GM04504 (cell line): ENCODE results near the gene FAM50B.

ENCODE experiments used
- DNase-seq: peaks from one replicate; pipeline ENCODE4 v3.0.0-alpha.2; 2012; ENCODE audit warnings: low read depth

Gene FAM50B, protein sequence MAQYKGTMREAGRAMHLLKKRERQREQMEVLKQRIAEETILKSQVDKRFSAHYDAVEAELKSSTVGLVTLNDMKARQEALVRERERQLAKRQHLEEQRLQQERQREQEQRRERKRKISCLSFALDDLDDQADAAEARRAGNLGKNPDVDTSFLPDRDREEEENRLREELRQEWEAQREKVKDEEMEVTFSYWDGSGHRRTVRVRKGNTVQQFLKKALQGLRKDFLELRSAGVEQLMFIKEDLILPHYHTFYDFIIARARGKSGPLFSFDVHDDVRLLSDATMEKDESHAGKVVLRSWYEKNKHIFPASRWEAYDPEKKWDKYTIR

DNA sequence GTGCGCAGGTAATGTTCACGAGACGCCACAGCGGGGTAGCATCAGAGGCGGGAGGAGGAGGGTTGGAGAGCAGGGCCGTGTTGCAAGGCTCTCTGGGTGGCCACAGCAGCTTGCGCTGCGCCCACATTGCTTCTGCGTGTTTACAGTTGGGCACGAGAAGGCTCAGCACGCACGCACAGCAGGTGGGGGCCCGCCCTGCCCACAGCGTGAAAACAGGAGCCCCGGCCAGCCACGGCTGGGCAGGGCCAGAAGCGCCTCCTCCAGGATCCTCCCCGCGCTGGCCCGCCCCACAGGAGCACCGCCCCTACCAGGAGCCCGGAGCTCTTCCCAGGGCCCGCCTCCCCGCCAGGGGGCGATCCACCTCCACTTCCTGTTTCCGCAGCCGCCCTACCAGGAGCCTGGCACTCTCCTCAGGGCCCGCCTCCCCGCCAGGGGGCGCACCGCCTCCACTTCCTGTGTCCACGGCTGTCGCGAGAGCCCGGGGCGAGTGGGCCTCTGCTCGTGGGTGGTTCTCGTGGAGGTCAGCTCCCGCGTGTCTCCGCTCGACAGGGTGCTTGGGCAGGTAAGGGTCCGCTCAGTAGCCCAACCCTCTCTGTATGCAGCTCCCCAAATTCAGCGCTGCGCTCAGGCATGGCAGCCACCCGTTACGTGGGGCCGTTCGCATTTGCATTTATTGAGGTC lies at the start of gene FAM50B:
Gene FAM50B, plus strand, starts transcription at position 449 of the 681 bp plus-strand sequence. CDS start 439 bp downstream, outside the sequence.
- peak; percentile 72 for DNase-seq

DNA sequence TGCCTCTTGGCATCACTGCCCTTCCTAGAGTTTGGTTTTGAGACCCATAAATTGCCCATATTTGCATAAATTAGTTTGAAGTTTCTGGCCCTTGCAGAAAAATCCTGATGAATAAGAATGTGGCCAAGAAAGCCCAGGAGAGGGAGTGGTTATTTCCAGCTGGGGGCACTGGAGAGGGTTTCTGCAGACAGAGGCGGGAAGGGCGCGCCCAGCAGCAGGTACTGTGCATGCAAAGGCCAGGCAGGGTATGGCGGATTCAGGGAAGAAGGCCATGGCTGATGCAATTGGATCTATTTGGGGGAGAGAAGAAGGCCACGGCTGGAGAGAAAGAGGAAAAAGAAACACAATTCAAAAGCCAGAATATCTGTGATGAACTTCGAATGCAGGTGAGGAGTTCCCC lies 49.5 kb upstream of the FAM50B start:
- no peak for DNase-seq

DNA sequence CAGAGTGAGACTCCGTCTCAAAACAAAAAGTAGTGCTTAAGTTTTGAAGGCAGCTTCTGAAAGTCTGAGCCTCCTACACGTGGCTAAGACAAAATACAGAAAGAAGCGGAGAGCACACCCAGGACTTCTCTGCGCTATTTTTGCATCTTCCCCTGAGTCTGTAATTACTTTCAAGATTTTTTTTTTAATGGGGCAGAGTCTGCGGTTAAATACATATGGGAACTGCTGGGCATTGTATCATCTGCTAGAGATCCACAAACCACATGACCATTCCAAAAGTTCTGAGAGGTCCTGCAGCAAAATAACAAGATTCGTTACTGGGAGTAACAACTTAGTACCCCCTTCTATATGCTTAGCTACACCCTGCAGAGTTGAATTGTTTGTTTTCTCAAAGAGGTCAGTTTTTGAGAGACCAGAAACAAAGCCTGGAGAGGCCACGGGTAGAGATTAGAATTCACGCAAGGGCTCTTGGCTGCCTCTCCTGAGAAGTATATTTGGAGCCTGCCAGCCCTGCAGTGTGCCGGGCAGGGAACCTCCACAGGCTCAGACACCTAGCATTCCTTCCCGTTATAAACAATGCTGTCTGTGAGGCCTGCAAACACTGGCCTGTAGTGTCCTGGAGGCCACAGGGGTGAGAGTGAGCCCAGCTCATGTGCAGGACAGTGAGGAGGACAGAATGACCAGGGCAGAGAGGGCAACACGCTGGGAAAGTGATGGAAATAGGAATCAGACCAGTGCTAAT lies 48.2 kb upstream of the FAM50B start:
- DNase-seq, result no peak

DNA sequence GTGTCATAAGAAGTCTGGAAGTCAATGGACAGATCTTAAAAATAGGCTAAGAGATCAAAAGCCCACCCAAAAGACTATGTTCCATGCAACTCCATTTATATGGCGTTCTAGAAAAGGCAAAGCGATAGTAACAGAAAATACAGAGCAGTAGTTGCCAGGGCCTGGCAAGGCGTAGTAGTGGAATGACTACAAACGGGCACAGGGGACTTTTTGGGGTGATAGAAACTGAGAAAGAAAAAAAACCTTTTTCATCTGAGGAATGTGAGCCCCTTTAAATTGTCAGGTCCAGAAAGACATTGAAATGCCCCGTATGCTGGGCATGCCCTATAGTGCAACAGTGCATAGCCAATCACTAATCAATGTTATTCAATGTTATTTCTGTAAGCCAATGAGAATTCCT lies 47.2 kb upstream of the FAM50B start:
- DNase-seq, result no peak

DNA sequence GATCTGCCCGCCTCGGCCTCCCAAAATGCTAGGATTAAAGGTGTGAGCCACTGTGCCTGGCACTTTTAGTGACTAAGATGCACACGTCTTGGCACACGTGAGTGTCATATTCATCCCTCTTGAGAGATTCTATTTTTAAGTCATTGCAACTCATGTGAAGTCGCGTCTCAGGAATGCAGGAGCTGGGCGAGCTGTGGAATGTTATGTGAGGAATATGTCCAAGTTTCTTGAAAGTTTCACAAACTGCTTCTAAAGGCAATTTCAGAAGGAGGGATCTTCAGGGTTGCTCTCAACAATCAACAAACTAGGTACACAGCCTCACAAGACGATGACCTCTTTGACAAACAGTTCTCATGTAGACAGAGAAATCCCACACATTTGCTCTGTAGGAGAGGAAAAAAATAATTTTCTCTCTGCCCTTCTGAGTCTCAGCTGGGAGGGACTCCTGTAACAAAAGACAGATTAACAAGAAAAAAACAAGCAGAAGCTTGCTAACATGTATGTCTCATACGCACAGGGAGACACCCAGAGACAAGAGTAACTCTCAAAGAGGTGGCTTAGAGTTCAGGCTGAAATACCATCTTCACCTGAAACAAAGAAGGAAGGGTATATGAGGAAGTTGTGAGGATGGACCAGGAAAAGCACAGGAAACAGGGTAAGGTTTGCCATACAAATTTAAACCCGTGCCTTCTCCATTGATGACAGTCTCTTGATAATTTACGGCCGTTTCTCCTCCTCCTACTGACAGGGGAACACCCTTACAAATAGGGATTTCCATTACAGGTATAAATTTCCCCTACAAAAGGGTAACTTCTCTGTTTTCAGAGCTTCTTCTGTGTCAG lies 45.3 kb upstream of the FAM50B start:
- DNase-seq, result peak; percentile 92

DNA sequence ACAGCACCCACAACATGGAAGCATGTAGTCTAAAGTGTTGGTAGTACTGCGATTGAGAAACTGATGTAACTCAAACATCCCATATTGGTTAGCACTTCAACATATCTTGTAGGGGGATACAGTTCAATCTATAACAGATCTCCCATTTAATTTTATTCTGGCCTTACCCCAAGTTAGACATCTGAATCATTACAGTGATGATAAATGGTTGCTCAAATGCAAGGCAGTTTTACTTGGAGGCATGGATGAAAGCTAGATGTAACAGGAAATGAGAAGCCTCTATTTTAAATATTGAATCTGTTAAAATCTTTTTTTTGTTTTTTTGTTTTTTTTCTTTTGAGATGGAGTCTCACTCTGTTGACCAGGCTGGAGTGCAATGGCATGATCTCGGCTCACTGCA lies 44.2 kb upstream of the FAM50B start:
- DNase-seq, result no peak

DNA sequence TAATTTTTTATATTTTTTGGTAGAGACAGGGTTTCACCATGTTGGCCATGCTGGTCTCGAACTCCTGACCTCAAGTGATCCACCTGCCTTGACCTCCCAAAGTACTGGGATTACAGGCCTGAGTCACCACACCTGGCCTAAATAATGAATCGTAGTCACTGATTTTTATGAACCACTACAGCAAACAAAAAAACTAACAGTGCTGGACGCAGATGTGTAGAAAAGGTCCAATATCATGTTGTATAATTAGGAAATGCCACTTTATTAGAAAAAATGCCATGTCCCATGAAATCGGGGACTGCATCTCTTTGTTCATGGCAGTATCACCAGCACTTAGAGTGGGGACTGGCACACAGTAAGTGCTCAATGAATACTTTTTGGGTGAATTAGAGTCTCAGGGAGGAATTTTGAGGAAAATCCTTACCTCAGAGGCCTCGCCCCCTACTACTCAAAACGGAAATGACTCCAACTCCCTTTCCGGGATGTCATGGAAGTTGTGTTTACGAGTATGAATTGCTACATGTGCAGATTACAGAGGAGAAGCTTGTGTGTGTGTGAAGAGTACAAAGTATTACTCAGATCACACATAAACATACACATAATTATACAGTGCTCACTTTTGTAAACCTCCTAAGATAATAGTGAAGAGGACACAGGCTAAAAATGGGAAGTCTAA lies 43.6 kb upstream of the FAM50B start:
- DNase-seq, result no peak

DNA sequence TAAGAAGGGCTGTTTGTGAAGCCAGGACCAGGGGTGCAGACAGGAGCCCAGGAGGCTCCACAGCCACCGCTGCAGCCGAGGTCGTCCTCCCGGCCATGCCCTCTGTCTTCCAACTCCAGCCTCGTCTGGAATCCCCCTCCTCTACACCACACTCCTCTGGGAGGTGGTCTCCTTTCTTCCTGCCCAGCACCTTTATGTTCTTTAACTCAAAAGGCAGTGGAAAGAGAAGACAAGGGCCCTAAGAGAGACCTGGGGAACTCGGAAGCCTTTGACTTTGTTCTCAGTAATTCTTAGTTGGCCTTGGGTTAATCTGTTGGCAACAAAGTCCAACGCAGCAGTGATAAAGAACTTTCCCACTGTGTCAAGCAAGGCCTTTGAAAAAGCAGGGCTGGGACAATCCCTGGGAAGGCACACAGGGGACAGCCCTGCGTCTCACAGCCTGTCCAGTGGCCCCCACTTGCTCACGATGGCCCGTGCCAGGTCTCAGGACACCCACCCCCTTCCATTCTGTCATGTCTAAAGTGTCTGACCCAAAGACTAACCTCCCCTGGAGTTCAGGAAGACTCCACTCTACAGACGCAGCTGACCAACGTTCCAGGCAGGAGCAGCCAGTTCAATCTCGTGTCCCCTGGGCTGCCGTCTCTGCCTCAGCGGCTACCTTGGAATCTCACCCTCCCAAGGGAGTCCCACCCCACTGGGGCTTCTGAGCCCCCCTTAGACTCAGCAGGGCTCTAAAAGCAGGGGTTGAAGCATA lies 42.8 kb upstream of the FAM50B start:
- DNase-seq, result no peak

DNA sequence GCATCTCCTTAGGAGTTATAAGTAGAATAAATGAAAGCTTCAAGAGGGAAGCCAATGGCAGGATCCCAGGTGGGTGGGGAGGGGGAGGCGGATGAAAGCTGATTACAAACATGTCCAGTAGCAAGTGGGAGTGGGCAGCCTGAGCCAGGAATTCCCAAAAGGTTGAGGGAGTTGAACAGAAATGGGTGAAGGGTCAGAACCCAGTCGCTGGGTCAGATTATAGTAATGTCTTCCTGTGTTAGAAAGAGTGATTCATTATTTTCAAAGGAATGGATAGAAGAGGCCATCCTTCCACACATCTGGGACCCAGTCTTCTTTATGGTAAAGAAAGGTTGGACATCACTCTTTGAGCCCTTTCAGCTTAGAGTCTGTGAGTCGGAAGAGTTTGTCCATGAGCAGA lies 41.0 kb upstream of the FAM50B start:
- DNase-seq, result no peak

DNA sequence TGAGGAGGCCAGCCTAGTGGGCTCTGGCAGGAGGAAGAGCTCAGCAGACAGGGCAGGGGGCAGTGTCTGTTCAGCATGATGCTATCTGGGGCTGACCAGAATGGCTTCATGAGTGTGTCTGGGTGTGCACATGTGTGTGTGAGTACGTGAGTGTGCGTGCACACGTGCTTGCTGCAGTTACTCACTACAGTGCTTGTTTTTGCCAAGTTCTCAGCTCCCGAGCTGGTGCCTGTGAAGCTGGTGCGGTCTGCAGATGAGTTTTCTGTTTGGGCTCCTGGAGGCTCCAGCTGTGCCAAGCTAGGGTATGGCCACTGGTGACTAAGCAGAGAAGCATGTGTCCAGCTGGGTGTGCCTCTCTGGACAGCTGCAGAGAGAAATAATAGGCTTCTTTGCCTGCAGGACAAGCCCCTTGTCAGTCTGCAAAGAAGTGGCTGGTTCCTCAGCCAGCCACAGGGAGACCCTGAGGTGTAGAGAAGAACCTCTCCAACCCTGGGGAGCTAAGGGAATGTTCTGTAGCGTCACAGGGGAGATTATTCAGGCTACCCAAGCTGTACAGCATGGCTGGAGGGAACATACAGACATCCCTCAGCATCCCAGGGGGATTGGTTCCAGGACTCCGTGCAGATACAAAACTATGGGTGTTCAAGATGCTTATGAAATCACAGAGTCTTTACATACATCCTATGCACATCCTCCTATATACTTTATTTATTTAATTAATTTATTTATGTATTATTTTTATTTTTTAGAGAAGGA lies 40.2 kb upstream of the FAM50B start:
- peak; percentile 86 for DNase-seq

DNA sequence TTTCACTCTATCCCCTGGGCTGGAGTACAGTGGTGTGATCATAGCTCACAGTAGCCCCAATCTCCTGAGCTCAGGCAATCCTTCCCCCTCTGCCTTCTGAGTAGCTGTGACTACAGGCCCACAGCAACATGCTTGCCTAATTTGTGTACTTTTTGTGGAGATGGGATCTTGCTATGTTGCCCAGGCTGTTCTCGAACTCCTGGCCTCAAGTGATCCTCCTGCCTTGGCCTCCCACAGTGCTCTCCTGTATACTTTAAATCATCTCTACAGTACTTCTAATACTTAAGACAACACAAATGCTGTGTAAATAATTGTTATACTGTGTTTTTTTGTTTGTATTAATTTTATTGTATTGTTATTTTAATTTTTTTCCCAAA lies 39.7 kb upstream of the FAM50B start:
- no peak for DNase-seq

DNA sequence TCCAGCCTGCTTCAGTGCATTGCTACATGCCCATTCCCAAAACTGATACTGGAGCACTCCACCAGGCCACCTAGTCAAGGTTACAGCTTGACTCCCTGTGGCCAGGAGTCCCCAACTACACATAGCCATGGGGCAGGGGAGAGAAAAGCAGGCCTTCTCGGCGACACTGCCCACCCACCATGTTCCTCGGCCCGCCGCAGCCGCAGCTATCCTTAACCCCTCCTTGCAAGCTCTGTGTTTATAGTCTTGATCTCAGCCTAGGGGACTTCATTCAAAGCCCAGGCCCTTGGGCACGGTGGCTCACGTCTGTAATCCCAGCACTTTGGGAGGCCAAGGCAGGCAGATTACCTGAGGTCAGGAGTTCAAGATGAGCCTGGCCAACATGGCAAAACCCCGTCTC lies 39.2 kb upstream of the FAM50B start:
- no peak for DNase-seq

DNA sequence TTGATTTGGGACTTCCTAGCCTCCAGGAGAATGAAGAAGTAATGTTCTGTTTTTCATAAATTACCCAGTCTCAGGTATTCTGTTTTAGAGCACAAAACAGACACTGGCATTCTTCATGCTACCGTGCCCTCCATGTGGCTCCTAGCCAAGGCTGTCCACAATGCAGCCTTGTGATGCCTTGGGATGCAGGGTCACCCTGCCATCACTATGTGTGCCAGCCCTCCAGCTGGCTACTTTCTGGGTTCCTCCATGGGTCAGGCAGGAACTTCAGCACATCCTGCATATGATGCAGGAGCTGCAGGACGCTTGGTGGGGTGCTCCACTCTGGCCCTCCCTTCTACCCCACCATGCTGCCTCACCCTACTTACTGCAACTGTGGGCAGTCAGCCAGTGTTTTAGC lies 38.0 kb upstream of the FAM50B start:
- no peak for DNase-seq

DNA sequence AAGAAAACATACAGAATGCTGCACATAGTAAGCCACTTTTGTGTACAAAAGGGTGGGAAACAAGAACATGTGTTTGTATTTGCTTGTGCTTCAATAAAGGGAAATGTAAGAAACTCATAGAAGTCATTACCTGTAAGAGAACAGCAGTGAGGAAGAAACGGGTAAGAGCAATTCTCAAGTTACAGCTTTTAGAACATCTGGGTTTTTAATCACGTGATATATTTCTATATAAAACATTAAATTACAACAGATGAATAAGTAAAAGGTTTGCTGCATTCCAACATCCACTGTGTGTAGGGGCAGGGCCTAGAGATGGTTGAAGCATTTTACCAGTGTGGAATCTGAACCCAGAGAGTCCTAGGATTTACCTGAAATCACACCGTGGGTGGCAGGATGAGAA lies 36.6 kb upstream of the FAM50B start:
- DNase-seq, result no peak

DNA sequence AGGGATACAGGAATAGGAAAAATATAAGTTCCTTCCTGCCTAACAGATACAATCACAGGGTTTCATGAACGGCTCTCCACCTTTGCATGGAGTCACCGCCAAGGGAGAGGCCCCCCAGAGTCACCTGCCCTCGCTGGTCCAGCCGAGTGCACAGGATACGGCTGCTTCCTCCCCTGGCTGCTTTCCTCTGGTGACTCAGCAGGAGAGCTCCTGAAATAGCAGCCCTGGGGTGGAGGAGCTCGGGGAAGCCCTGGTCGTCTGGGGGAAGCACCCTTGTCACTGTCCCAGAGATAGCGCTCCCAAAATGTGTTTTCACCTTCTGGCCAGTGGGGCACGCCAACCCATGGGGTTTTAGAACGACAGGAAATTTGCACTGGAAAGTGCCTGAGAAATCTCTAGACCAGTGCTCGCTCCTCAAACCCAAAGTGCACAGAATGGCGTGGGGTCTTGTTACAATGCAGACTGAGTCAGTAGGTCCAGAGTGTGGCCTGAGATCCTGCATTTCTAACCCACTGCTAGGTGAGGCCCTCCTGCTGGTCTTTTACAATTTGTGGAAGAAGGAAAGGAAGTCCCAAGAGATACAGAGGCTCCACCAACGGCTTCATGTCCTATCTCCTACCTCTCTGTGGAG lies 35.9 kb upstream of the FAM50B start:
- DNase-seq, result no peak

DNA sequence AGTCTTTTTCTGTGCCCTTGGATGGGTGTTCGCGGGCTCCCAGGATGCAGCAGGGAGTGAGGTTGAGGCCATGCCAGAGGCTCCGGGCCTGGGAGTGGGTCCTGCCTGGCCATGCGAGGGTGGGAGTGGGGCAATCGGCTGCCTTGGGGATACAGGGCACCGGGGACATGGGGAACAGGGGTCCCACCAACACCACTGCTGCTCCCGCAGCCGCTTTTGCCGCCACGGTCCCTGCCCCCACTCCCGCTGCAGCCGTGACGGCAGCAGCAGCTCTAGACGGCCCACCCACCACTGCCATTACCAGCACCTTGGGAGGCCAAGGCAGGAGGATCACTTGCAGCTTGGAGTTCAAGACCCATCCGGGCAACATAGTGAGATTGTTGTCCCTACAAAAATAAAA lies 35.3 kb upstream of the FAM50B start:
- no peak for DNase-seq

DNA sequence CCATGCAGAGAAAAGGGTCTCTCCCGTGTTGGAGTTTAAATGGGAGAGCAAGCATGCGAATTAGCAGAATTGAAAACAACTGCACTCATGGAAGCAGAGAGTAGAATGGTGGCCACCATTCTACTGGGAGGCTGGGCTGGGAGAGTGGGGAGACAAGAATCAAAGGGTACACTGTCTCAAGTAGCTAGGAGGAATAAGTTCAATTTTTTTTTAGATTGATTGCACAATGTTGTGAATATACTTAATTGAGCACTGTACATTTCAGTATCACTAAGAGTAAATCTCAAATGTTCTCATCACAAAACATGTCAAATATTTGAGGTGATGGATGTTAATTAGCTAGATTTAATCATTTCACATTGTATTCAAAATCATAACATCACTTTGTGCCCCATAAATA lies 34.6 kb upstream of the FAM50B start:
- no peak for DNase-seq

DNA sequence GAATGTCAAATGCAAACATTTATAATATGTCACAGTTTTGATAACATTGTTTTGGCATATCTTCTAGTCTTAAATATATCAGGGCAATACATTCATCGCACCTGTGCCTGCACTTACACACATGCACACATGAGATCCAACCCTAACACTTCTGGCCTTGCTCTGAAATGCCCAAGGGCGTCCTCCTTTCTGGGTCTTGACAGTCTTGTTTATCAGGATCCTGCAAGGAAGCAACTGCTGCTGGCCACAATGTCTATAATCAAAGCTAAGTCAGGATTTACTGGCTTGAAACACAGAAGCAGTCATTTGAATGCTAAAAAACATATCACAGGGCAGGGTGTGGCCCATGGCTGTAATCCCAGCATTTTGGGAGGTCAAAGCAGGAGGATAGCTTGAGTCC lies 32.9 kb upstream of the FAM50B start:
- no peak for DNase-seq
